ENCODE results near the gene PLEKHN1.
A peak's percentile ranks its signal among the peaks of the same experiment; 100 is the strongest.

PLEKHN1 gene

GRCh38 chr1:929712-930632 is 36.3 kb upstream of the PLEKHN1 start:
- no peak for DNase-seq

DNA sequence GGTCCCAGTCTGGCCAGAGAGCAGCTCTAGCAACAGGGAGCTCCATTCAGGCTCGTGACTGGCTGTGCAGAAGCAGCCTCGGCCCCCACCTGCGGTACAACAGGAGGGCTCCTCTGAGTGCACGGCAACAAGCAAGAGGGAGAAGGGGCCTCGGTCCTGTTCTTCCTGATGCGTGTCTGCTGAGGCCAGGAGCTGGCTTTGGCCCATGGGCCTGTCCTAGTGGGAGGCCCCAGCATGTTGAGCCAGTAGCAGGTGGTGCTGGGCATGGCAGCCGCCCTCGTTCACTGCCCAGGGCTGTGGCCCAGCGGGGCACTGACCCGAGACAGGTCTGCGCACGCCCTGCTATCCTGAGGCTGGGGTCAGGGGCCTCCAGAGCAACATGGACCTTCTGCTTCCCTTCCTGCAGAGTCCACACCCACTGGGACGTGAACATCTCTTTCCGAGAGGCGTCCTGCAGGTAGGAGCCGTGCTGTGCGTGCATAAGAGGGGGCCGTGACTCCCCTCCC is 35.6 kb upstream of the PLEKHN1 start:
- DNase-seq, result no peak

- DNase-seq, result no peak
Observed at GRCh38 chr1:931380-932172, 34.7 kb upstream of the PLEKHN1 start.

DNA sequence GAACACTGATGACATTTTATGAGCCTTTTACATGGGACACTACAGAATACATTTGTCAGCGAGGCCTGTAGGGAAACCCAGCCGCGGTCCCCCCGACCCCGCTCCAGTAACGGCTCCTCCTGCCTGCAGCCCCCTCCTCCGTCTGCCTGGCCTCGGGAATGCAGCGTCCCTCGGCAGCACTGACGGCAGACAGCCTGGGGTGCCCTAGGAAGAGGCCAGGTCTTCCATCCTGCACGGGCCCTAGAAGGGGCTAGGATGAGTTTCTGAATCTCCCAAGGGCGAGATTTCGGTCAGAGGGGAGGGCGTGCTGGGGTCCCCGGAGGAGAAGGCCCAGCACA is 34.1 kb upstream of the PLEKHN1 start:
- no peak for DNase-seq

GRCh38 chr1:932776-933602 is 33.3 kb upstream of the PLEKHN1 start:
- no peak for DNase-seq

DNA sequence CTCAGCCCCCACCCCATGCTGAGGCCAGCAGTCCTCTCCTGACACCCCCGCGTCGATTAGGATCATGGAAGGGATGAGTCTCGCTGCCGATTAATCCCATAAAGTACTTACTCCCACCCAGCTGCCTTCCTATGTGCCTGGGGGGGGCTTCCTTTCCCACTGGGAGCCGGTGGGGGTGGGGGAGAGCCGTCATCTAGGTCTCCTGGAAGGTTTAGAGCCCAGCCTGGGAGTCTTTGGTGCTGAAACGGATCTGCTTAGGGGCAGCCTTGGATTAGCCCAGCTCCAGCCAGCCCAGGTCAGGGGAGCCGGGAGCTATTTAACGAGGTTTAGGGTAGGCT is 32.7 kb upstream of the PLEKHN1 start:
- DNase-seq, result no peak

GRCh38 chr1:934991-935750 is 31.1 kb upstream of the PLEKHN1 start:
- DNase-seq, result no peak

- DNase-seq, result peak; percentile 36
Observed at GRCh38 chr1:935751-936231, 30.5 kb upstream of the PLEKHN1 start.

GRCh38 chr1:936348-937264 is 29.7 kb upstream of the PLEKHN1 start:
- no peak for DNase-seq

GRCh38 chr1:937521-937920 is 28.8 kb upstream of the PLEKHN1 start:
- DNase-seq, result no peak

- DNase-seq, result no peak
Observed at GRCh38 chr1:938088-938683, 28.1 kb upstream of the PLEKHN1 start.

GRCh38 chr1:938711-939489 is 27.4 kb upstream of the PLEKHN1 start:
- no peak for DNase-seq

GRCh38 chr1:939511-940106 is 26.7 kb upstream of the PLEKHN1 start:
- DNase-seq, result no peak

DNA sequence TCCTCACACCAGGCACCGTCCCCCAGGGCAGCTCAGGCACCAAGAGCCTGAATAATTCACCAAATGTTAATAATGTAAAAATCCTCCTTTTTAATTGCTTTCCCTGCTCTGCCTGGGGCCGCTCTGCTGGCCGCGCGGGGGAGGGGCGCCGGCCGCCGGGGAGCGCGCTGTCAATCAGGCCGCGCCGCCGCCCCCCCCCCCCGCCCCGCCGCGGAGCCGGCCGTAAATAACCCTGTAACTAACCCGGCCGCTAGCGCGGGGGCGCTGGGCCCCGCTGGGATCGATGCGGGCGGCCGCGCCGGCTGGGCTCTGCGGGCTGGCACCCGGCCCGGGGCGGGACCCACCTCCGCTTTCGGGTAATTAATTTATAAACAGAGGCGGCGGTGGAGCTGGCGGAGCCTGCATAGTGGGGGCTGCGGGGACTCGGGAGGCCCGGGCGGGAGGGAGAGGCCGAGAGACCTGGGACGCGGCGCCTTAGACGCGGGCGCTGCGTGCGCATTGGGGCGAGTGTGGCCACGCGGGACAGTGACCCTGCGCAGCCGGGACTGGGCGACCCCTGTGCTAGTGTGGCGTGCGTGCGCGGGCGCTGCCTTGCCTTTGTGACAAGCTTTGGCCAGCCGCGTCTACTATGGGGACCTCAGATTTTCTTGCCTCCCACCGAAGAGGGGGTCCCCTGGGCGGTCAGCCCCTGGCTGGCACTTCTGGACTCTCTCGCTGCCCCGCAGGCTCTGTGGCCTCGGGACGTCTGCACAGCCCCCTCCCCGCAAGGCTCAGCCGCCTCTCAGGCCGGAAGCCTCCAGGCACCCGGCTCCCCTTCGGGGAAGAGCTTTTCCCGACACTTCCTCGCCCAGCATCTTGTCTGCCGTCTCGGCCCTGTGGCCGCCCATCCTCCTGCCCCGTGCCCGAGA is 25.9 kb upstream of the PLEKHN1 start:
- DNase-seq, result no peak

- DNase-seq, result no peak
Observed at GRCh38 chr1:941015-941587, 25.2 kb upstream of the PLEKHN1 start.

DNA sequence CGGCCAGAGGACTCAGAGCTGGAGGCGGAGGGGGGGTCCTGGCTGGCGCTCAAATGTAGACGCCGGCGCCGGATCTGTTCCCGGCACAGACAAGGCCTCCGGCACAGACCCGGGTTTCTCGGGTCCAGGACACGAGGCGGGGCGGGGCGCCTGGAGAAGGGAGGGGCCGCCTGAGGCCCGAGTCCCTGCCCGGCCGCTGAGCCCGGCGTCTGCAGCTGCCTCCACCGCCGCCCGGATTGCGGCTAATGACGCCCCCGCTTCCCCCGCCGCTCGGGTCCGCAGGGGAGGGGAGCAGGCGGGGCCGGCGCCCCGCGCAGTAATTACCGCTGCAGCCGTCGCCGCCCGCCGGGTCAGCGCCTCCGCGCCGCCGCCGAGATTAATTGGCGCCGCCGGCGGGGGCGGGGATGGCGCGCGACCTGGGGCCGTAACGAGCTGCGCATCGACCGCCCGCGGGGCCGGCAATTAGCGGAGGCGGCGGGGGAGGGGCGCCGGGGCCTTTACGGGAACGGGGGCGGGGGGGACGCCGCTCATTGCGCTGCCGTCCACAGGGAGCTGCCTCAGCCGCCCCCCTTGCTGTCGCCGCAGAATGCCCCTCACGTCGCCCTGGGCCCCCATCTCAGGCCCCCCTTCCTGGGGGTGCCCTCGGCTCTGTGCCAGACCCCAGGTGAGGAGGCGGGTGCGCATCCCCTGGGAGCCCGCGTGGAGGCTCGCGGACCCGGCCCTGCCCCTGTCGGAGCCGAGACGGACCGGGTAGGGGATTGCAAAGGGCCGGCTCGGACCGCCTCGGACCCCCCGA is 24.5 kb upstream of the PLEKHN1 start:
- DNase-seq, result peak; percentile 19

DNA sequence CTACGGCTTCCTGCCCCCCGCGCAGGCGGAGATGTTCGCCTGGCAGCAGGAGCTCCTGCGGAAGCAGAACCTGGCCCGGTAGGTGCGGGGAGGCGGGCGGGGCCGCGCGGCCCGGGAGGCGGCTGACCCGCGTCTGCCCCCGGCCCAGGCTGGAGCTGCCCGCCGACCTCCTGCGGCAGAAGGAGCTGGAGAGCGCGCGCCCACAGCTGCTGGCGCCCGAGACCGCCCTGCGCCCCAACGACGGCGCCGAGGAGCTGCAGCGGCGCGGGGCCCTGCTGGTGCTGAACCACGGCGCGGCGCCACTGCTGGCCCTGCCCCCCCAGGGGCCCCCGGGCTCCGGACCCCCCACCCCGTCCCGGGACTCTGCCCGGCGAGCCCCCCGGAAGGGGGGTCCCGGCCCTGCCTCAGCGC is 23.9 kb upstream of the PLEKHN1 start:
- DNase-seq, result no peak
